Endothelial cell of umbilical vein (primary cell): ENCODE results near the gene HSPA1A.

Experiments
- EZH2 ChIP-seq: IDR thresholded peaks from 2 replicates; pipeline ENCODE4 v1.6.1; 2012; ENCODE audit warnings: borderline replicate concordance, low read depth, mild to moderate bottlenecking, moderate library complexity, low read length, inconsistent platforms; ENCODE audit not compliant: severe bottlenecking
- GATA2 ChIP-seq: IDR thresholded peaks from 2 replicates; pipeline ENCODE4 v1.7.0; 2011; ENCODE audit warnings: low read depth, mild to moderate bottlenecking, moderate library complexity, mixed read lengths, low read length; ENCODE audit not compliant: insufficient read length, insufficient read depth
- MAX ChIP-seq: IDR thresholded peaks from 2 replicates; pipeline ENCODE4 v1.6.1; 2011; ENCODE audit not compliant: insufficient read depth, insufficient read length
- MYC ChIP-seq: IDR thresholded peaks from one replicate; pipeline ENCODE4 v1.6.1; 2011; ENCODE audit warnings: mild to moderate bottlenecking, low read depth, low read length
- POLR2A ChIP-seq: IDR thresholded peaks from 2 replicates; pipeline ENCODE4 v1.6.1; 2012; ENCODE audit warnings: low read depth, mild to moderate bottlenecking, control low read depth, low read length
- POLR2AphosphoS5 ChIP-seq: IDR thresholded peaks from 2 replicates; pipeline ENCODE4 v1.6.1; 2012; ENCODE audit warnings: low read depth, mild to moderate bottlenecking, control low read depth, low read length, moderate library complexity; ENCODE audit not compliant: insufficient read depth
- TF ChIP-seq, protein P1 (sequence below), 2 donors: IDR thresholded peaks; 1 replicate in 1 of 2; 2 replicates in 1 of 2; pipeline ENCODE4 v1.5.1; 2011; ENCODE audit warnings: low read length in 2 of 2, mild to moderate bottlenecking in 2 of 2, moderate library complexity in 2 of 2, control low read depth in 1 of 2, inconsistent platforms in 1 of 2, low read depth in 1 of 2; ENCODE audit not compliant: insufficient read depth in 1 of 2; ENCODE audit errors: extremely low read depth in 1 of 2

- TF ChIP-seq POLR2A (no peak), MAX (no peak), POLR2AphosphoS5 (no peak), EZH2 (no peak), GATA2 (no peak), MYC (no peak)
- TF ChIP-seq, protein P1, sequence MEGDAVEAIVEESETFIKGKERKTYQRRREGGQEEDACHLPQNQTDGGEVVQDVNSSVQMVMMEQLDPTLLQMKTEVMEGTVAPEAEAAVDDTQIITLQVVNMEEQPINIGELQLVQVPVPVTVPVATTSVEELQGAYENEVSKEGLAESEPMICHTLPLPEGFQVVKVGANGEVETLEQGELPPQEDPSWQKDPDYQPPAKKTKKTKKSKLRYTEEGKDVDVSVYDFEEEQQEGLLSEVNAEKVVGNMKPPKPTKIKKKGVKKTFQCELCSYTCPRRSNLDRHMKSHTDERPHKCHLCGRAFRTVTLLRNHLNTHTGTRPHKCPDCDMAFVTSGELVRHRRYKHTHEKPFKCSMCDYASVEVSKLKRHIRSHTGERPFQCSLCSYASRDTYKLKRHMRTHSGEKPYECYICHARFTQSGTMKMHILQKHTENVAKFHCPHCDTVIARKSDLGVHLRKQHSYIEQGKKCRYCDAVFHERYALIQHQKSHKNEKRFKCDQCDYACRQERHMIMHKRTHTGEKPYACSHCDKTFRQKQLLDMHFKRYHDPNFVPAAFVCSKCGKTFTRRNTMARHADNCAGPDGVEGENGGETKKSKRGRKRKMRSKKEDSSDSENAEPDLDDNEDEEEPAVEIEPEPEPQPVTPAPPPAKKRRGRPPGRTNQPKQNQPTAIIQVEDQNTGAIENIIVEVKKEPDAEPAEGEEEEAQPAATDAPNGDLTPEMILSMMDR (IDR thresholded peaks at IDR 0.05; ENCODE audit: extremely low read depth in 1 of 2, insufficient read depth in 1 of 2, low read depth in 1 of 2, low read length in 2 of 2): no peak
Measured at GRCh38 chr6:31778193-31778592, 37.1 kb upstream of the HSPA1A start.
